IMR-90 (cell line): ENCODE data around the gene SUSD1. TPM values are rescaled to one million over a fixed set of nuclear protein-coding genes. Genes with fewer than 3 reads are reported as not detected.

Source experiments
- ATAC-seq: fragments of 200-7000 bp; cut with Tn5 transposase; 2 replicates; pipeline ENCODE4 v1.9.1; 2020; ENCODE audit warnings: low read depth, mild to moderate bottlenecking, moderate library complexity
- BruUV-seq: library from RNA; stranded (reverse); fragments of 400-500 nt; replicated peaks from 2 replicates; lab custom pipeline; 2021; lab: Mats Ljungman, UMichigan
- CTCF ChIA-PET: fragments of 300-600 bp; formaldehyde crosslinking; extraction: SDS; loops from one replicate; lab custom pipeline; 2021; ENCODE audit warnings: antibody characterized with exemption; lab: Yijun Ruan, JAX
- POLR2A ChIA-PET: fragments of 300-600 bp; sonication (Branson Sonifier 250); formaldehyde crosslinking; loops from one replicate; lab custom pipeline; 2022; ENCODE audit warnings: antibody characterized with exemption; ENCODE audit not compliant: unreplicated experiment; lab: Charles Lee
- DNase-seq: peaks from one replicate; pipeline ENCODE4 v3.0.0; 2013
- H2AFZ ChIP-seq: replicated peaks from 2 replicates; pipeline ENCODE3; 2013; ENCODE audit warnings: low read length, mild to moderate bottlenecking; ENCODE audit not compliant: poor library complexity
- H2AK5ac ChIP-seq: 2 replicates; pipeline ENCODE4 v1.6.1; 2013; ENCODE audit warnings: low read depth, low read length, inconsistent platforms
- H2AK9ac ChIP-seq: replicated peaks from 2 replicates; pipeline ENCODE3; 2013; ENCODE audit warnings: mild to moderate bottlenecking, low read depth, low read length, moderate library complexity; ENCODE audit not compliant: poor library complexity
- H2BK120ac ChIP-seq: 2 replicates; pipeline ENCODE4 v1.6.1; 2013; ENCODE audit warnings: low read depth, low read length, inconsistent platforms
- H2BK15ac ChIP-seq: 3 replicates; pipeline ENCODE4 v1.6.1; 2013; ENCODE audit warnings: low read depth, low read length, inconsistent platforms
- H2BK20ac ChIP-seq: 2 replicates; pipeline ENCODE4 v1.6.1; 2013; ENCODE audit warnings: low read depth, mild to moderate bottlenecking, inconsistent platforms, low read length, moderate library complexity
- H2BK5ac ChIP-seq: 2 replicates; pipeline ENCODE4 v1.6.1; 2013; ENCODE audit warnings: mild to moderate bottlenecking, low read depth, low read length, inconsistent platforms; ENCODE audit not compliant: poor library complexity, severe bottlenecking
- H3K14ac ChIP-seq: replicated peaks from 2 replicates; pipeline ENCODE4 v1.6.1; 2013; ENCODE audit warnings: low read depth, low read length, inconsistent platforms
- H3K18ac ChIP-seq: 2 replicates; pipeline ENCODE4 v1.6.1; 2013; ENCODE audit warnings: low read depth, low read length, control low read depth
- H3K23ac ChIP-seq: 2 replicates; pipeline ENCODE4 v1.6.1; 2013; ENCODE audit warnings: low read depth, low read length, inconsistent platforms
- H3K27ac ChIP-seq: 2 replicates; pipeline ENCODE4 v1.5.1; 2013; ENCODE audit warnings: mild to moderate bottlenecking, control low read depth, low read length; ENCODE audit not compliant: insufficient read depth
- H3K27me3 ChIP-seq: 2 replicates; pipeline ENCODE4 v1.6.1; 2013; ENCODE audit warnings: low read length; ENCODE audit not compliant: control insufficient read depth, insufficient read depth
- H3K36me3 ChIP-seq: 2 replicates; pipeline ENCODE4 v1.6.1; 2013; ENCODE audit warnings: low read length, mixed read lengths; ENCODE audit not compliant: control insufficient read depth, insufficient read depth
- H3K4ac ChIP-seq: 2 replicates; pipeline ENCODE4 v1.6.1; 2013; ENCODE audit warnings: low read depth, low read length, inconsistent platforms
- H3K4me1 ChIP-seq: 2 replicates; pipeline ENCODE4 v1.6.1; 2013; ENCODE audit warnings: low read length, mixed read lengths; ENCODE audit not compliant: control insufficient read depth, insufficient read depth
- H3K4me2 ChIP-seq: 2 replicates; pipeline ENCODE4 v1.6.1; 2013; ENCODE audit warnings: low read depth, mild to moderate bottlenecking, control low read depth, low read length, moderate library complexity
- H3K4me3 ChIP-seq: 2 replicates; pipeline ENCODE4 v1.5.1; 2013; ENCODE audit warnings: low read depth, mild to moderate bottlenecking, control low read depth, low read length, moderate library complexity; ENCODE audit not compliant: insufficient read depth
- H3K56ac ChIP-seq: 2 replicates; pipeline ENCODE4 v1.6.1; 2013; ENCODE audit warnings: low read length, inconsistent platforms; ENCODE audit not compliant: insufficient read depth; ENCODE audit errors: extremely low read depth
- H3K79me1 ChIP-seq, 2 experiments: 2 replicates each; pipeline ENCODE4 v1.6.1; 2013; ENCODE audit warnings: low read length in 2 of 2, inconsistent platforms in 1 of 2, low read depth in 1 of 2
- H3K9ac ChIP-seq: 2 replicates; pipeline ENCODE4 v1.6.1; 2013; ENCODE audit warnings: low read depth, low read length, control low read depth
- H3K9me1 ChIP-seq: 2 replicates; pipeline ENCODE4 v1.6.1; 2013; ENCODE audit warnings: low read length, inconsistent platforms; ENCODE audit not compliant: insufficient read depth
- H3K9me3 ChIP-seq: 2 replicates; pipeline ENCODE4 v1.6.1; 2013; ENCODE audit warnings: low read length; ENCODE audit not compliant: control insufficient read depth, insufficient read depth
- H4K20me1 ChIP-seq: 2 replicates; pipeline ENCODE4 v1.6.1; 2013; ENCODE audit warnings: low read length, inconsistent platforms; ENCODE audit not compliant: insufficient read depth
- H4K5ac ChIP-seq: 2 replicates; pipeline ENCODE4 v1.6.1; 2013; ENCODE audit warnings: mild to moderate bottlenecking, low read depth, low read length, control low read depth
- H4K8ac ChIP-seq, 2 experiments: 2 replicates each; pipeline ENCODE4 v1.6.1; 2013; ENCODE audit warnings: low read depth in 2 of 2, low read length in 2 of 2, control low read depth in 1 of 2, inconsistent platforms in 1 of 2
- H4K91ac ChIP-seq: 2 replicates; pipeline ENCODE4 v1.6.1; 2013; ENCODE audit warnings: low read depth, low read length, inconsistent platforms; ENCODE audit not compliant: insufficient read depth
- CEBPB ChIP-seq: IDR thresholded peaks from 2 replicates; pipeline ENCODE4 v1.6.1; 2012; ENCODE audit warnings: low read depth, low read length, improper control_type of control experiment
- CHD1 ChIP-seq: IDR thresholded peaks from 2 replicates; pipeline ENCODE4 v1.6.1; 2012; ENCODE audit warnings: low read depth, low read length, improper control_type of control experiment
- CTCF ChIP-seq: conservative IDR thresholded peaks from 2 replicates; pipeline ENCODE4 v1.5.1; 2012; ENCODE audit warnings: mild to moderate bottlenecking, low read depth, low read length, improper control_type of control experiment
- ELK1 ChIP-seq: fragments of 150-350 bp; IDR thresholded peaks from 2 replicates; pipeline ENCODE4 v1.6.1; 2016; ENCODE audit warnings: low read depth, mild to moderate bottlenecking, low read length, moderate library complexity, borderline replicate concordance
- MAFK ChIP-seq: IDR thresholded peaks from 2 replicates; pipeline ENCODE4 v1.6.1; 2012; ENCODE audit warnings: low read depth, low read length, improper control_type of control experiment
- MAZ ChIP-seq: IDR thresholded peaks from 2 replicates; pipeline ENCODE4 v1.6.1; 2012; ENCODE audit warnings: low read depth, mild to moderate bottlenecking, low read length, improper control_type of control experiment, moderate library complexity, borderline replicate concordance
- MXI1 ChIP-seq: IDR thresholded peaks from 2 replicates; pipeline ENCODE4 v1.6.1; 2012; ENCODE audit warnings: low read depth, mild to moderate bottlenecking, low read length, moderate library complexity, borderline replicate concordance
- POLR2A ChIP-seq: IDR thresholded peaks from 2 replicates; pipeline ENCODE4 v1.6.1; 2012; ENCODE audit warnings: mild to moderate bottlenecking, low read depth, low read length
- USF2 ChIP-seq: fragments of 150-350 bp; IDR thresholded peaks from 2 replicates; pipeline ENCODE4 v1.6.1; 2017; ENCODE audit warnings: mild to moderate bottlenecking, antibody characterized with exemption, low read length, low read depth
- dilution Hi-C: fragments of 300-500 bp; cut with HindIII; formaldehyde crosslinking; loops from one replicate; pipeline ENCODE4 v1.14.3; 2018; ENCODE audit warnings: low sequenced_read_pairs; ENCODE audit not compliant: unreplicated experiment
- in situ Hi-C: fragments of 300-500 bp; cut with MboI; formaldehyde crosslinking; loops from 3 replicates; pipeline ENCODE4 v1.14.3; 2019; ENCODE audit warnings: low sequenced_read_pairs, inconsistent platforms, mixed read lengths
- intact Hi-C: fragments of 100-400 bp; cut with micrococcal nuclease; formaldehyde crosslinking; loops from 2 replicates; pipeline ENCODE4 v1.10.0; 2022
- polyA plus RNA-seq, 3 experiments: library from polyadenylated mRNA; depleted of rRNA; stranded (reverse); fragments of >200 nt; gene quantifications; 2 replicates each; pipeline ENCODE4 v1.2.3, GENCODE V29; 2012; ENCODE audit warnings: low replicate concordance in 1 of 3
- total RNA-seq: library from RNA; depleted of rRNA; stranded (reverse); fragments of >200 nt; gene quantifications from 2 replicates; pipeline ENCODE4 v1.2.3, GENCODE V29; 2012

SUSD1 gene
- total and polyA plus RNA-seq, 2 of the 4 experiments (the other 2 are of a cell fraction): 4.0 to 4.7 TPM

- Histone ChIP-seq H3K9me1 (peaks cover 18% of the 10 kb centered on the region), H4K5ac (peak overlapping the region; percentile 87; the same call in 1 of the 2 replicates), H3K14ac (peak overlapping the region; percentile 91), H3K4me2 (no peak overlapping the region), H3K18ac (peak overlapping the region; percentile 99), H3K23ac (peak overlapping the region; percentile 32; the same call in 1 of the 2 replicates), H3K27me3 (no peaks in the 10 kb centered on the region), H4K91ac (peak overlapping the region; percentile 97), H2AFZ (no peak overlapping the region), H3K4ac (peak overlapping the region; percentile 97), H2BK5ac (peak overlapping the region; percentile 100), H2BK15ac (peak overlapping the region; percentile 94), H2AK9ac (peak overlapping the region; percentile 11), H3K56ac (peak overlapping the region; percentile 30; the same call in 1 of the 2 replicates), H3K79me1 (peaks cover 12 to 42% of the 10 kb centered on the region in 2 experiments), H3K36me3 (no peaks in the 10 kb centered on the region), H2AK5ac (peak overlapping the region; percentile 99), H3K27ac (peak overlapping the region; percentile 31; the same call in 1 of the 2 replicates), H4K20me1 (no peaks in the 10 kb centered on the region), H3K4me3 (no peak overlapping the region), H2BK20ac (peak overlapping the region; percentile 99), H3K4me1 (peaks cover 31% of the 10 kb centered on the region), H3K9me3 (peaks cover 6% of the 10 kb centered on the region; the same call in 1 of the 2 replicates), H2BK120ac (peak overlapping the region; percentile 94), H3K9ac (no peak overlapping the region), H4K8ac (peak overlapping the region; percentile 48 to 97)
- in situ Hi-C loops: no loop called here
- TF ChIP-seq MXI1: no peak
- TF ChIP-seq USF2: no peak
- TF ChIP-seq MAZ: no peak
- no peak for TF ChIP-seq ELK1
- TF ChIP-seq MAFK: no peak
- TF ChIP-seq POLR2A: no peak
- no peak for TF ChIP-seq CHD1
- TF ChIP-seq CEBPB: no peak
- no peak for TF ChIP-seq CTCF
- ChIA-PET POLR2A (no interaction called here), CTCF (interaction anchor here (0.7 to 1.7 kb wide), 2 partner anchors 10 to 27 kb away, joined by 3 to 4 read pairs; no protein-coding TSS in a partner anchor)
- intact Hi-C loops: no loop called here
- dilution Hi-C loops: no loop called here
- DNase-seq (no peak), ATAC-seq (no peak)
- BruUV-seq: no TSS peak
Observed at GRCh38 chr9:112047538-112048066, 127.5 kb downstream of the SUSD1 start.
